Myocyte (in vitro differentiated cells): ENCODE measurements around the gene SLAIN1. TPM values are rescaled to one million over a fixed set of nuclear protein-coding genes. Genes with fewer than 3 reads are reported as not detected.

Experiments used
- microRNA-seq: library from miRNA; unstranded; fragments of <30 nt; microRNA quantifications from one replicate; pipeline ENCODE4, GENCODE V29; 2016
- total RNA-seq: library from RNA; depleted of rRNA; stranded (reverse); fragments of >200 nt; gene quantifications from 2 replicates; pipeline ENCODE4 v1.2.3, GENCODE V29; 2014

The SLAIN1 gene
- total RNA-seq, 1 donor from 2014 or later = 0.21 TPM

Small RNA genes within 50 kb of the gene (microRNA-seq; reads per million reads assigned to microRNA genes)
- gene MIR3665 = not detected

Other genes with a start within 250 kb of the SLAIN1 start
- not detected in 2 replicates for gene SCEL, start 162.0 kb upstream of the SLAIN1 start, total RNA-seq
- 1.7 and 2.2 TPM in 2 replicates for gene EDNRB, start 221.1 kb downstream of the SLAIN1 start, total RNA-seq